Hematopoietic multipotent progenitor cell treated with erythropoietin and hydrocortisone succinate and interleukin-3 and kit ligand, for 17 days (in vitro differentiated cells): ENCODE data around the gene GPC5.
"Not testable (repeated sequence)": the region's sequence is repeated elsewhere in the genome, so short reads cannot be mapped to it uniquely, and the experiment has no call there.

Experiments used
- DNase-seq: peaks from one replicate; pipeline ENCODE4 v3.0.0-alpha.2; 2015; ENCODE audit warnings: low spot score

The GPC5 gene

DNA sequence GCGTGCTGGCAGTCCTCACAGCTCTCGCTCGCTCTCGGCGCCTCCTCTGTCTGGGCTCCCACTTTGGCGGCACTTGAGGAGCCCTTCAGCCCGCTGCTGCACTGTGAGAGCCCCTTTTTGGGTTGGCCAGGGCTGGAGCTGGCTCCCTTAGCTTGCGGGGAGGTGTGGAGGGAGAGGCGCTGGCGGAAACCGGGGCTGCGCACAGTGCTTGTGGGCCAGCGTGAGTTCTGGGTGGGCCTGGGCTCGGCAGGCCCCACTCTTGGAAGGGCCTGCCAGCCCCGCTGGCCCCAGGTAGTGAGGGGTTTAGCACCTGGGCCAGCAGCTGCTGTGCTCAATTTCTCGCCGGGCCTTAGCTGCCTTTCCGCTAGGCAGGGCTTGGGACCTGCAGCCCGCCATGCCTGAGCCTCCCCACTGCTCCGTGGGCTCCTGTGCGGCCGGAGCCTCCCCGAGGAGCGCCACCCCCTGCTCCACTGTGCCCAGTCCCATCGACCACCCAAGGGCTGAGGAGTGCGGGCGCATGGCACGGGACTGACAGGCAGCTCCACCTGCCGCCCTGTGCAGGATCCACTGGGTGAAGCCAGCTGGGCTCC lies 892.4 kb downstream of the GPC5 start:
- not testable (repeated sequence) for DNase-seq

DNA sequence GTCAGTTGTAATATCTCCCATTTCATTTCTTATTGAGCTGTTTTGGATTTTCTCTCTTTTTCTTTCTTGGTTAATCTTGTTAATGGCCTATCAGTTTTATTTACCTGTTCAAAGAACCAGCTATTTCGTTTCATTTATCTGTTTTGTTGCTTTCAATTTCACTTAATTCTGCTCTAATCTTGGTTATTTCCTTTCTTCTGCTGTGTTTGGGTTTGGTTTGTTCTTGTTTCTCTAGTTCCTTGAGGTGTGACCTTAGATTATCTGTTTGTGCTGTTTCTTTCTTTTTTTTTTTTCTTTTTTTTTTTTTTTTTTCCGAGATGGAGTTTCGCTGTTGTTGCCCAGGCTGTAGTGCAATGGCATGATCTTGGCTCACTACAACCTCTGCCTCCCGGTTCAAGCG lies 896.1 kb downstream of the GPC5 start:
- DNase-seq: not testable (repeated sequence)

DNA sequence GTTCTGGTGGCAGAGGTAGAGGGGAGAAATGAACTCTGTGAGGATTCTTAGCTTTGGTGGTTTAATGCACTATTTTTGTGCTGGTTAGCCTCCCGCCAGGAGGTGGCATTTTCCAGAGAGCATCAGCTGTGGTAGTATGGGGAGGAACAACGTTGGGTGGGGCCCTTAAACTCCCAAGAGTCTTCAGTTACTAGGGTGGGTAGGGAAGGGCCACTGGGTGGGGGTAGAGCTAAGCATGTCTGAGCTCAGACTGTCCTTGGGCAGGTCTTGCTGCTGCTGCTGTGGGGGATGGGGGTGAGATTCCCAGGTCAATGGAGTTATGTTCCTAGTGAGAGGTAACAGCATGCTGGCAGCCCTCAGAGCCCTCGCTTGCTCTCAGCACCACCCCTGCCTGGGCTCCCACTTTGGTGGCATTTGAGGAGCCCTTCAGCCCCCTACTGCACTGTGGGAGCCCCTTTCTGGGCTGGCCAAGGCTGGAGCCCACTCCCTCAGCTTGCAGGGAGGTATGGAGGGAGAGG lies 897.8 kb downstream of the GPC5 start:
- not testable (repeated sequence) for DNase-seq

DNA sequence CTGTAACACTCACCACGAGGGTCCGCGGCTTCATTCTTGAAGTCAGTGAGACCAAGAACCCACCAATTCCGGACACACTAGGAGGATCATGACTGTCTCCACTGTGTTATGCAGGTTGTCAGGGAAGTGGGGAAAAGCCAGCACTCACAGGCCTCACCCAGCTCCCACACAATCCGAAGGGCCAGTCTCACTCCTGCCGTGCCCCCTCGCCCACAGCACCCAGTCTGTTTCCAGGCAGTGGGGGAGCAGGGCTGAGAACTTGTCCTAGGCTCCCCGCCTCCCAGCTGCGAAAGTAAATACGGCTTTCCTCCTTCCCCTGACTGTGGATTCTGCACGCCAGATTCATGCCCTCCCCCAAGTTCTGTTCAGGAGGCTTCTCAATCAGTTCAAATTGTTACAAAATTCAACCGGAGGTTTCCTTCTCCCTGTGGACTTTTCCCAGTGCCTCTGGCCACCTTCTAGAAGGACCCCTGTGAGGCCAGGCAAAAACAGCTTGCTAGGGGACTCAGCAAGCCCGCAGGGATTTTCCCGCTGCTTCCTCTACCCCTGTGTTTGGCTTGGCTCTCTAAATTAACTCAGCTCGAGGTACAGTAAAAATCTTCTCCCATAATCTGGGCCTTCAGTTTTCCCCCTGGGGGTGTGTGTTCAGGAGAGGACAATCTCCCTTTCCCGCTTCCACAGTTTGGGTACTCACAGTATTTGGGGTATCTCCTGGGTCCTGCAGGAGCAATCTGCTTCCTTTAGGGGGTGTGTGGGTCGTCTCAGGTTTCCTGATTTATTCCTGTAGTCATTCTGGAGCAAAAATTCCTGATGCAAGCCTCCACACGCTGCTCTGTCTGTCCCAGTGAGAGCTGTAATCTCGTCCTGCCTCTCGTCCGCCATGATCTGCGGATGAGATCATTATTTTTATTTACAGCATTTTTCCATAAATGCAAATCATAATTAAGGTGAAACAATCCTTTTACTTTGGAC lies 899.8 kb downstream of the GPC5 start:
- DNase-seq: no peak

DNA sequence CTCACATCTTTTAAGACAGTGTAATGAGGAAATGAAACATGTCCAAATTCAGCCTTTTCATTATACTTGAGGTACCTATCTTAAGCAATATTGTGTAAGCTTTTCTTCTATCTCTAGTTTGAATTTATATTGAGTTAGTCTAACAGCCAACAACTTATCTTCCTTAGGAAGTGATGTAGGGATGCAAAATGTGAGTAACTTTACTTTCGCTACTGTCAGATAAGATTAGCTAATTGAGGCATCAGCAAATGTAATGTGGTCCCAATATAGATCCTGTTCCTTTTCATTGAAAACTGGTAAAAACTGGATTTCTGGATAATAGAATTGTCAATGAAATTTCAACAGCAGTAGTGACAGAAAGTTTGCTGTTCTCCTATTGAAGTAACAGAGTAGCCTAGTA lies 902.2 kb downstream of the GPC5 start:
- no peak for DNase-seq

DNA sequence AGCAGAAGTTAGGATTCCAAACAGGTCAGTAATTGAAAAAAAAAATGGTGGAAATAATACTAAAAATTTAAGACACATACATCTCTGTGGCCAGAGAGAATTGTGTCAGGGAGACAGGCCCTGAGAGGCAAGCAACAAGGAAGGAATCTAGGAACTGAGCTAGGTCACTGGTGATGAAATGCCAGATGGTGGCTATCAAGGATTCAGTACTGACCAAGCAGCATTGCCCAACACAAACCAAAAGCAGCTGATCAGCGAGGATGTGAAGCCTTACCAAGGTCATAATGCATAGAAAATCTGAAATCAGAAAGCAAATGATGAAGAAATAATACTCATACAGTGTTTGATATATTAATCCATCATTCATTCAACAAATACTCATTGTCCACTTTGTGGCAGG lies 905.0 kb downstream of the GPC5 start:
- DNase-seq: no peak

DNA sequence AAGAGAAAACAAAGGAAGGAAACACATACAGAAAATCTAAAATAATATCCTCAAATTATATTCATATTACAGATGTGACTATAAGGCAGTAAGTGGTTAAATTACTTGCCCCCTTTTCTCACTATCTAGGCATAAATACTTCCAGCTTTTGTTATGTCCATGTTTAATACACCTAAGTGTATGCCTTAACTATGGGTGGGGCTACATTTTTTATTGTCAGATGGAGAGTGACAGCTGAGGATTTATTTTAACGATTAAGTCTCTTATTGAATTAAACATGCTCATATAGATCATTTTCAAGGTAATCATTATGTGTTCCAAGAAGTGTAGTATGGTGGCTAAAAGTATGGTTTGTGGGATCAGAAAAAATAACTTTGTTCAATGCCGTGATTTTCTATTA lies 909.3 kb downstream of the GPC5 start:
- DNase-seq: no peak

DNA sequence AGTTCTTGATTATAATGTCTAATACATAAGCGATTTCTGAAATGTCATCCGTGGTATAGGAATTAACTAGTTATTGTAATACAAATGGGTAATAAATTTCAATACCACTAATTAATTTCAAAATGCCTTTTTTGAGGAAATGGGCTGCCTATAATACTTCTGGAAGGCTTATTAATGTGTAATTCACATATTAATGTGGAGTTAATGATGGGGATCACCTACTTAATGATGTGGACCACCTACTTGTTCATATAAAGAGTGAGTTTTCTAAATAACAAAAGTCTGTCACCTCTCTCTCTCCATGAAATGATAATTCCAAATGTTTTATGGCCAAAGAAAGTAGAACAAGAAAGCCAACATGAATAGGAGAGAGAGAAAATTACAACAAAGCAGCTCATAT lies 914.4 kb downstream of the GPC5 start:
- no peak for DNase-seq

DNA sequence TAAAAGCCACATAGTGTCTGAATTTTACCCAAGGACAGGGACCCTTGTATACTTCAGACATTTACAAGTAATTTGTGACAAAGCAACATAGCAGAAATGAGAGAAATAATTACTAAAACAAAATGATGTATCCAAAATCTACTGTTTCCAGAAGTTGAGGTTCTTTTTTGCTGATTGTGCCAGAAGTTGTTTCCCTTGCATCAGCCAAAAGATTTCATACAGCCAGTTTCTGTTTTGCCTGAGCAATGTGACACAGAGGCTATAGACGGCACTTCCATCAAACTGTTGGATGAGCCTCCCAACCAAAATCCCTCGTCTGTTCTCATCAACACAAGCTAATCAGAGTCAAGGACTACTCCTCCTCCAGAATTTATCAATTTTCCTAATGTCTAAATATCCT lies 915.0 kb downstream of the GPC5 start:
- DNase-seq: no peak

DNA sequence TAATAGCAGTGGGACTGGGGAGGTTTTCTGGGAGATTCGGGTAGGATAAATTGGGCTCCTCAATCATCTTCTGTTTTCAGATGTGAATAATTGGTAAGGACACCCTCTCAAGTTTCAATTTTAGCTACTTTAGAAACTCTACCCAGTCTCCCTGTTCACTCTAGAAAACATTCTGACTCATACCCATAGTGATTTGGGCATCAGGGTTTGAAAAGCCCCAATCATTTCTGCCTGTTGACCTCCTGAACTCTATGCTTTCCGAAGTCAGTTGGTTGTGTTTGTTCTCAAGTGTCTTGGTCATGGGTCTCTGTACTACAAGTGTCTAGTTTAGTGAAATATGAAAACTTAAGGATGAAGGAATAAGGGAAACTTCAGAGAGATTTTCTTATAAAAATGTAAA lies 916.8 kb downstream of the GPC5 start:
- no peak for DNase-seq

DNA sequence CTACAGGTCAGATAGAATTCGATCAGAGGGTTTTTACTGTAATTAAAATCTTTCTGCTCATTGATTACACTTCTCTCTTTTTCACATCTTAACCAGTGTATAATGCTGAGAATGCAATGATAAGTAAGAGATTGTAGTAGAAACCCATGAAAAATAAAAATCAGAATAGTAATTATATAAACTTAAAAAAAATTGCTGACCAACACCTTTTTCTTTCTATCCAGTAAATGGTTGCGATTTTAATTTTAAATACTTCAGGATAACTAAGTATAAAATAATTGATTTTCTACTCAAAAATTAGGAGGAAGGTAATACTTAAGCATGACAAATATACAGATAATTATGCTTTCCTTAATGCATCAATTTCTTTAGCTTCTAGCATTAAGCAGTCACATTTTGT lies 917.6 kb downstream of the GPC5 start:
- DNase-seq: no peak

DNA sequence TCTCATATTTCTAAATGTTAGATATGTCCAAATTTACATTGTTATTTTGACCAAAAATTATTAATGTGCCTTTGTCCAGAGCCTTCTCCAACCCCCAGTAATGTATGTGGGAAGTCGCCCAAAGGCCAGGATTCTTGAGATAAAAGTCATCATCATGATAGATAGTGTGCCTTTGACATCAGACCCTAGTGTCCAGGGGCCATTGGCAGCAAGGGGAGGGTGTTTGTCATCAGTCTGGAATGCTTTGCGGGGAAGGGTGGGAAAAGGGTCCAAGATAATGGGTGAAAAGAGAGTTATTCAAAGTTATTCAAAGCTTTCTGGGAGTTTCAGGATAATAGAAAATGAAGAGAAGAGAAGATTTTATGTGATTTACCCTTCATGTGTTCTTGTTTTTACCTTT lies 918.6 kb downstream of the GPC5 start:
- no peak for DNase-seq

DNA sequence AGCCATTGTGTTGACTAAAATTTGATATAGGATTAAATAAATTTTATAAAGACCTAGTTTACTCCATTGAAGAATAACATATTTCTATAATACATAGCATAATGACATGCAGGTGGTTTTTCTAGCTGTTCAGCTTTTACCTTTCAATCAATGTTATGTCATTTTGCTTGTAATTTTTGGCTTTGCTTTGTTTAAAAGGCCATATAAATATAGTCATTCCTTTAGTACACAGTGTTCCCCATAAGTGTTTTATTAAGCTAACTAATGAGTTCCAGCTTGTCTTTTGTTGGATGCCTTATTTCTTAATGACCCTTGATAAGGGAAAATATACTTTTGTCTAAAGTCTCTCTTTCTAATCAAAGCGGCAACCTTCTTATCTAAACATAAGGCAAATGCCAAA lies 921.9 kb downstream of the GPC5 start:
- no peak for DNase-seq

DNA sequence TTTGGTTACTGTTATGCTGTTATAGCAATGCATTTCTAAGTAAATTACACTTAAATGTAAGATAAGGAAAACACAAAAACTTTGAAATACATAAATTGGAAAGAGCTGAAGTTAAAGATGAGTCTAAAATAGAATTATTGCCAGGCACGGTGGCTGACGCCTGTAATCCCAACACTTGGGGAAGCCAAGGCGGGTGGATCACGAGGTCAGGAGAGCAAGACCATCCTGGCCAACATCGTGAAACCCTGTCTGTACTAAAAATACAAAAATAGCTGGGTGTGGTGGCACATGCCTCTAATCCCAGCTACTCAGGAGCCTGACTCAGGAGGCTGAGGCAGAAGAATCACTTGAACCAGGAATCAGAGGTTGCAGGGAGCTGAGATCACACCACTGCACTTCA lies 922.8 kb downstream of the GPC5 start:
- DNase-seq: no peak

DNA sequence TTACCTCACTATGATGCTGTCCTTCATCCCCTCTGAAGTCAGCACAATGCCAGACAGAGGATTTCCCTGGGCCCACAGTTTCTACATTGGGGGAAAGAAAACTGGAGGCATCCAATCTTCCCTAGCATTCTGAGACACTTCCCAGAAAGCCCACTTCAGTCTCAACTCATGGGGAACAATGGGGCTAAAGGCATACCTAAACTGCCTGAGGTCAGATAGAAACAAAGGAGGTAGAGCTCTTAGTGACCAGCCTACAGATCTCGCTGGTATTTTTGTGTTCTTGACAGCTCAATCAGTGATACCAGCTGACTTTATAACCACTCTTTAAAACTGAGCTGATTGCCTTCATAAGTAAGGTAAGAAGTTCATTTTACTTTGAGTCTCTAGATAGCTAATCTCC lies 947.2 kb downstream of the GPC5 start:
- DNase-seq: no peak

DNA sequence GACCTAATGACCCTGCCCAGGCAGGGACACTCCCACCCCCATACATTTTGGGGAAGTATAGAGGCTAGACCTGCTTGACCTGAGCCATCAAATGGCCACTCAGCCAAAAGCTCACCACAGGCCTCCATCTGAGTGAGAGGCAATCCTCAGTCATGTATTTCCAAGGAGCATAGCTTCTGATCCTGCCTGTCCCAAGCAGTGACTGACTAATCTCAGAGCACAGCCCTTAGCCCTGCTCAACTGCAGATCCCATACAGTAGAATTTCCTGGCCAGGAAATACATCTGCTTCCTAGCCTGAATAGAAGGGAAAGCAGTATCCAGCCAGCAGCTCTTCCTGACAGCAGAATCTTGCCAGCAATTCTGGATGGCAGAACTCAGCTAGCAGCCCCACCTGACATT lies 947.6 kb downstream of the GPC5 start:
- no peak for DNase-seq

DNA sequence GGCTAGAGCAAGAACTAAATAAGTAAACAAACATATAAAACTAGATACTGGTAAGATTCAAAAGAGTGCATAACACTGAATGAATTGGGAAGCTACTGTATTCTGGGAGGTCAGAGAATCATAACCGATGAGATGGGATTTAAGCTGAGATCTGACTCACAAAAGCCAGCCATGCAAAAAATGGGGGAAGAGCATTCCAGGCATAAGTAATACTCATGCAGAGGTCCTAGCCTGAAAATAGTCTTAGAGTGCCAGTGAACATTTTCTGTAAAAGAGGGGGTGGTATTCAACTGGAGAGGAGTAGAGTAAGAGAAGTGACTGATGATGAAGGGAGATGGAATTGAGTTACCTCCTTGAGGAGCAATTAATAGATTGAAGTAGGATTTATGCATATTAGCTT lies 956.2 kb downstream of the GPC5 start:
- no peak for DNase-seq

DNA sequence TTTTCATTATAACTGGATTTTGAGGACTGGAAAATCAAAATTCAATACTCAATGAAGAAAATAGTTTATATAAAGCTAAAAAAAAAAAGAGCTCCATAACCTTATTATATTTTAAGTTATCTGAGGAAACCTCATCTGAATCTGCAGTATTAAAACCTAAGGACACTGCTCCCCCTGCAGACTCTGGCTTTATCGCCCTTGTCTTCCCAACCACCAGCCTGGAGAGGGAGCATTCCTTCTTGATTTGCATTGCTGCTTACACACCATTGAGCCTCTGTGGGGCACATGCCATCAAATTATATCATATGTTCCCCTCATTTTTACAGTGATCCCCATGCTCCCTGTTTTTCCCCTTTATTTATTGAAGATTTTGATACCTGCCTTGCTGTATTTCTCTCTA lies 956.8 kb downstream of the GPC5 start:
- DNase-seq: no peak

DNA sequence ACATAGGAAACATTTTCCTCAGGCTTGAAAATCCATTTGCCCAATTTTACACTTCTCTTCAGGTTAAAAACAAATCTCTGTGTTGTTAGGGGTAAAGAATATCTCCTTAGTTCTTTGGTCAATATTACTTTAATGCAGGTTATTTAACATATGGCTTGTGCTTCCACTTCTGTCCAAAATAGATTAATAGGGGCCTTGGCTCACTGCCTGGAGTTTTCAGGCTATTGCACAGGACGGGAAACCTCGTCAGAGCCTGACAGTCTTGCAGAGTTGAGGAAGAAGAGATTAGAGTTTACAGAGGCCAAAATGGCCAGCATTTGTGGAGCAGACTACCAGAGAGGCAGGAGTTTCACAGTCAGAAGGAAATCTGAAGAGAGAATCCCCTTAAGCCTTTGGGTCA lies 964.3 kb downstream of the GPC5 start:
- no peak for DNase-seq

DNA sequence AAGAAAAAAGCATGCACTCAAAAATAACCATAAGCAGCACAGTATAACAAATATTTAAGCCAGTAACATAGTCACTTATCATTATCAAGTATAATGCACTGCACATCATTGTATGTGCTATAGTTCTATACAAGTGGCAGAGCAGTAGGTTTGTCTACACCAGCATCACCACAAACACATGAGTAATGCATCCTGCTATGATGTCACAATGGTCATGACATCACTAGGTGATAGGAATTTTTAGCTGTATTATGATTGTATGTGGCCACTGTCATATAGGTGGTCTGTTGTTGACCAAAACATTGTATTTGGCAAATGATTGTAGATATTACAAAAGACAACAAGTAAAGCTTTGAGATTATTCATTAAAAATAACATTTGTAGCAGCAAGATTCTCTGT lies 967.5 kb downstream of the GPC5 start:
- DNase-seq: no peak

DNA sequence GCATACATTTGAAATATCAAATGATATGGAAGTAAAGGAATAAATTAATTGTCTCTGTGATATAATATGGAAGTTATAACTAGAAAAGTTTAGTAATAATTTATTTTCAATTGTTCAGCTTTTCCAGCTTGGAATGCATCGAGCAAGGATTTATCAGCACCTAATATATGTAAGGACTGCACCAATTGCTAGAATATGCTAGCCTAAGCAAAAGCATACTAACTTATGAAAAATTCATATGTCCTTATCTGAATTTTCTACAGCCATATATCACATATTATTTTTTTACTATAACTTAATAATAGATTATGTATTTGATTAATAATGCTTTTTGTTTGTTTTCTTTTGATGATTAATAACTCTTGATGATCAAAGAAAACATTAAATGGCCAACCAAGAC lies 979.0 kb downstream of the GPC5 start:
- DNase-seq: no peak

DNA sequence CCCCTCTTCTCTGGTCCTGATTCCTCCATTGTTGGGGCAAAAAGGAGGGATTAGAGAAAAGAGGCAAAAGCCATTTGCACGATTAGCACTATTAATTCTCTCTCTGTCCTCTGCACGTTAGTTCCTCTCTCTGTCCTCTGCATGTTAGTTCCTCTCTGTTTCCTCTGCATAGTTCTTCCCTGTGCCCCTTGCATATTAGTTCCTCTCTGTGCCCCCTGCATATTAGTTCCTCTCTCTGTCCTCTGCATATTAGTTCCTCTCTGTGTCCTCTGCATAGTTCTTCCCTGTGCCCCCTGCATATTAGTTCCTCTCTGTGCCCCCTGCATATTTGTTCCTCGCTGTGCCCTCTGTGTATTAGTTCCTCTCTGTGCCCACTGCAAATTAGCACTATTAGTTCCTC lies 981.0 kb downstream of the GPC5 start:
- DNase-seq: no peak

DNA sequence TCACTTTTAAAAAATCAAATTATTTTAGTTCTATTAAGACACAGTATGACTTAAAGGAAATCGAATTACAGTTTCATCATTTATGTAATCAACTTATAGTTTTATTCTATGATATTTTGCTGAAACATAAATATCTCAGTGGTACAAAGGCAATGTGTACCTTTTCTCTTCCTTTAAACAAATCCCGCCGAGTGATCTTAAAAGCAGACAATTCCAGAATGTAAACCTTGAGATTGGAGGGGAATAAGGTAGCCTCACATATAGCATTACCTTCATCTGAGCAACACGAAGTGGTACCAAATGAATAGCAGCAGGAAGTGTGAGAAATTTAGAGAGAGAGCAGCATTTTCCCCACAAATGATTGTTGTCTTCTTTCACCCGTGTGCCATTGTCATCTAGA lies 986.0 kb downstream of the GPC5 start:
- no peak for DNase-seq

DNA sequence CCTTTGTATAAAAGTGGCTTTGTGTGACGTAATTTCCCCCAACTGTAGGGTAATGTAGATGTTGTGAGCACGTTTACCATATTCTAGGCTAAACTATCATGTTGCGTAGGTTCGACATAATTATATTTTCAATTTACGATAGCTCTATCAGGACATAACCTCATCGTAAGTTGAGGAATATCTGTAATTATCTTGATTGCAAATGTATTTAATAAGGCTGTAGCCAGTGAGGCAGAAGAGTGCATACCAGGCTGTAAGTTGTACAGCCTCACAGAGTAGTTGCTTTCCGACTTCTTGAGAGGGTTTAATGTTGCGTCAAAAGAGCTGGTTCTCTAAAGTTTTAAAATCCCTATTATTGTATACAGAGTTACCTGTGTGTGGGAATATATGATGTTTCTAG lies 988.8 kb downstream of the GPC5 start:
- no peak for DNase-seq
